K562 treated with DMSO at 1 percent for 4 hours (cell line): Measurements from ENCODE around the gene TCEAL9. TPM values are rescaled to one million over a fixed set of nuclear protein-coding genes. Genes with fewer than 3 reads are reported as not detected.

Experiments used
- total RNA-seq: library from RNA; unstranded; fragments of 300-600 nt; gene quantifications from 2 replicates; pipeline ENCODE4 v1.2.3, GENCODE V29; 2022; ENCODE audit not compliant: insufficient read depth

TCEAL9 gene
- 44.9 and 48.8 TPM in 2 replicates for total RNA-seq

GRCh38 chrX:103356130-103356798, at the start of gene TCEAL9:
Gene TCEAL9, plus strand, starts transcription at chrX:103356506. Its CDS starts 1,179 bp downstream, at chrX:103357685.

GRCh38 chrX:103310555-103311398, 45.5 kb upstream of the TCEAL9 start, which contains the start of gene BEX2:
Gene BEX2, minus strand, starts transcription at chrX:103310990. Its CDS starts 1,014 bp downstream, at chrX:103309976.

GRCh38 chrX:103329991-103330390, 26.3 kb upstream of the TCEAL9 start, which contains the start of gene TCEAL7:
Gene TCEAL7, plus strand, starts transcription at chrX:103330239. Its CDS starts 1,165 bp downstream, at chrX:103331404.

GRCh38 chrX:103376118-103376978, 20.0 kb downstream of the TCEAL9 start, which contains the start of gene BEX3:
Gene BEX3, plus strand, starts transcription at chrX:103376538. Its CDS starts 984 bp downstream, at chrX:103377522.

Other genes starting within 250 kb of the TCEAL9 start
- gene BEX4, start 141.4 kb upstream of the TCEAL9 start, total RNA-seq = 84.5 and 88.6 TPM in 2 replicates
- 37.9 and 46.2 TPM in 2 replicates for gene TCEAL8, start 101.4 kb upstream of the TCEAL9 start, total RNA-seq
- gene TCEAL5, start 79.8 kb upstream of the TCEAL9 start, total RNA-seq = not detected in 2 replicates
- gene BEX2, start 45.5 kb upstream of the TCEAL9 start, total RNA-seq = 23.4 and 50.5 TPM in 2 replicates
- gene TCEAL7, start 26.3 kb upstream of the TCEAL9 start, total RNA-seq = not detected in 2 replicates
- not detected in 2 replicates for gene BEX3, start 20.0 kb downstream of the TCEAL9 start, total RNA-seq
- 0.30 and 0.88 TPM in 2 replicates for gene RAB40A, start 163.0 kb downstream of the TCEAL9 start, total RNA-seq
- gene TCEAL4, start 229.0 kb downstream of the TCEAL9 start, total RNA-seq = 6.7 and 6.9 TPM in 2 replicates